Neural progenitor cell (in vitro differentiated cells): ENCODE results near the gene TMEM120B.

ENCODE experiments used
- EZH2 ChIP-seq: fragments of 200-600 bp; sonication (generic); IDR thresholded peaks from 2 replicates; pipeline ENCODE4 v1.6.1; 2017; ENCODE audit warnings: antibody characterized with exemption, mild to moderate bottlenecking, moderate library complexity
- TF ChIP-seq, protein P1 (sequence below): fragments of 200-600 bp; sonication (generic); IDR thresholded peaks from 2 replicates; pipeline ENCODE4 v1.5.1; 2017; ENCODE audit warnings: antibody characterized with exemption, mild to moderate bottlenecking

- TF ChIP-seq, protein P1, sequence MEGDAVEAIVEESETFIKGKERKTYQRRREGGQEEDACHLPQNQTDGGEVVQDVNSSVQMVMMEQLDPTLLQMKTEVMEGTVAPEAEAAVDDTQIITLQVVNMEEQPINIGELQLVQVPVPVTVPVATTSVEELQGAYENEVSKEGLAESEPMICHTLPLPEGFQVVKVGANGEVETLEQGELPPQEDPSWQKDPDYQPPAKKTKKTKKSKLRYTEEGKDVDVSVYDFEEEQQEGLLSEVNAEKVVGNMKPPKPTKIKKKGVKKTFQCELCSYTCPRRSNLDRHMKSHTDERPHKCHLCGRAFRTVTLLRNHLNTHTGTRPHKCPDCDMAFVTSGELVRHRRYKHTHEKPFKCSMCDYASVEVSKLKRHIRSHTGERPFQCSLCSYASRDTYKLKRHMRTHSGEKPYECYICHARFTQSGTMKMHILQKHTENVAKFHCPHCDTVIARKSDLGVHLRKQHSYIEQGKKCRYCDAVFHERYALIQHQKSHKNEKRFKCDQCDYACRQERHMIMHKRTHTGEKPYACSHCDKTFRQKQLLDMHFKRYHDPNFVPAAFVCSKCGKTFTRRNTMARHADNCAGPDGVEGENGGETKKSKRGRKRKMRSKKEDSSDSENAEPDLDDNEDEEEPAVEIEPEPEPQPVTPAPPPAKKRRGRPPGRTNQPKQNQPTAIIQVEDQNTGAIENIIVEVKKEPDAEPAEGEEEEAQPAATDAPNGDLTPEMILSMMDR = no peak
- TF ChIP-seq EZH2 = no peak
Measured at GRCh38 chr12:121693155-121693687, 19.3 kb upstream of the TMEM120B start.
